Bronchial epithelial cell (primary cell): ENCODE measurements around the gene LPCAT4. TPM values are rescaled to one million over a fixed set of nuclear protein-coding genes. Genes with fewer than 3 reads are reported as not detected.

Experiments used
- DNase-seq: peaks from one replicate; pipeline ENCODE4 v3.0.0-alpha.2; 2010; ENCODE audit warnings: low read depth
- FAIRE-seq: peaks from 2 replicates; lab custom pipeline; 2011; peaks lifted over from hg19 to GRCh38; lab: Jason Lieb, UNC
- H3K27me3 ChIP-seq: 2 replicates; pipeline ENCODE4 v1.5.1; 2011; ENCODE audit warnings: low read length; ENCODE audit not compliant: control insufficient read depth, insufficient read depth
- H3K36me3 ChIP-seq: 2 replicates; pipeline ENCODE4 v1.5.1; 2011; ENCODE audit warnings: low read length; ENCODE audit not compliant: control insufficient read depth, insufficient read depth
- H3K4me3 ChIP-seq: 2 replicates; pipeline ENCODE4 v1.5.1; 2011; ENCODE audit warnings: mild to moderate bottlenecking, low read depth, low read length, control low read depth
- CTCF ChIP-seq: IDR thresholded peaks from 2 replicates; pipeline ENCODE4 v1.5.1; 2011; ENCODE audit warnings: mild to moderate bottlenecking, moderate library complexity, low read length, control low read depth, inconsistent platforms; ENCODE audit not compliant: insufficient read depth, severe bottlenecking
- total RNA-seq: library from RNA; depleted of rRNA; stranded (reverse); fragments of >200 nt; gene quantifications from 2 replicates; pipeline ENCODE4 v1.2.1, GENCODE V29; 2014

LPCAT4 gene
- total RNA-seq, 1 donor from 2014 or later = 6.1 TPM

GRCh38 chr15:34334672-34335071 lies 32.3 kb downstream of the LPCAT4 start:
- FAIRE-seq (no peak), DNase-seq (peak; percentile 70)
- Histone ChIP-seq H3K36me3 (no peaks in the 10 kb centered on the region), H3K4me3 (no peak overlapping the region), H3K27me3 (no peaks in the 10 kb centered on the region)
- no peak for TF ChIP-seq CTCF

GRCh38 chr15:34332553-34333120 lies 34.4 kb downstream of the LPCAT4 start:
- Histone ChIP-seq H3K27me3 (no peaks in the 10 kb centered on the region), H3K4me3 (no peak overlapping the region), H3K36me3 (no peaks in the 10 kb centered on the region)
- FAIRE-seq (no peak), DNase-seq (no peak)
- no peak for TF ChIP-seq CTCF

GRCh38 chr15:34331809-34332208 lies 35.2 kb downstream of the LPCAT4 start:
- no peaks in the 10 kb centered on the region for H3K27me3 ChIP-seq
- DNase-seq (no peak), FAIRE-seq (no peak)
- H3K4me3 ChIP-seq = no peak overlapping the region
- H3K36me3 ChIP-seq = no peaks in the 10 kb centered on the region
- no peak for TF ChIP-seq CTCF

- FAIRE-seq = no peak
- Histone ChIP-seq H3K4me3 (no peak overlapping the region), H3K27me3 (no peaks in the 10 kb centered on the region), H3K36me3 (no peaks in the 10 kb centered on the region)
- DNase-seq = no peak
- TF ChIP-seq CTCF = no peak
Observed at GRCh38 chr15:34330279-34330678, 36.7 kb downstream of the LPCAT4 start.

GRCh38 chr15:34329006-34329405 lies 38.0 kb downstream of the LPCAT4 start:
- no peaks in the 10 kb centered on the region for H3K27me3 ChIP-seq
- no peak for TF ChIP-seq CTCF
- H3K4me3 ChIP-seq = no peak overlapping the region
- FAIRE-seq = no peak
- no peak for DNase-seq
- H3K36me3 ChIP-seq = no peaks in the 10 kb centered on the region

GRCh38 chr15:34327906-34328305 lies 39.1 kb downstream of the LPCAT4 start:
- Histone ChIP-seq H3K27me3 (no peaks in the 10 kb centered on the region), H3K4me3 (no peak overlapping the region), H3K36me3 (no peaks in the 10 kb centered on the region)
- no peak for DNase-seq
- FAIRE-seq = no peak
- TF ChIP-seq CTCF = no peak
